Neural cell (in vitro differentiated cells): Measurements from ENCODE around the gene BPIFB1. TPM values are rescaled to one million over a fixed set of nuclear protein-coding genes. Genes with fewer than 3 reads are reported as not detected.

Source experiments
- H2AFZ ChIP-seq: fragments of 200-600, 300-800 bp; sonication (generic), shearing (Covaris generic); 2 replicates; pipeline ENCODE4 v1.6.0; 2014; ENCODE audit warnings: low read depth, mild to moderate bottlenecking, antibody characterized with exemption, low read length, moderate library complexity
- H3F3A ChIP-seq: fragments of 200-600 bp; shearing (Covaris generic); 2 replicates; pipeline ENCODE4 v1.6.1; 2016; ENCODE audit warnings: mild to moderate bottlenecking, moderate library complexity, mixed read lengths, antibody characterized with exemption, low read length; ENCODE audit not compliant: insufficient read depth, poor library complexity, severe bottlenecking
- H3K27ac ChIP-seq: fragments of 200-600, 300-800 bp; sonication (generic), shearing (Covaris generic); 2 replicates; pipeline ENCODE4 v1.5.1; 2014; ENCODE audit warnings: mild to moderate bottlenecking, low read length, moderate library complexity
- H3K27me3 ChIP-seq: fragments of 300-800, 200-600 bp; sonication (generic), shearing (Covaris generic); 2 replicates; pipeline ENCODE4 v1.6.0; 2014; ENCODE audit warnings: mild to moderate bottlenecking, low read depth, low read length, moderate library complexity; ENCODE audit not compliant: insufficient read depth
- H3K36me3 ChIP-seq: fragments of 300-800, 200-600 bp; sonication (generic), shearing (Covaris generic); 2 replicates; pipeline ENCODE4 v1.5.1; 2014; ENCODE audit warnings: mild to moderate bottlenecking, antibody characterized with exemption, low read length, moderate library complexity; ENCODE audit not compliant: insufficient read depth
- H3K4me2 ChIP-seq: fragments of 300-800, 200-600 bp; sonication (generic), shearing (Covaris generic); 2 replicates; pipeline ENCODE4 v1.6.0; 2014; ENCODE audit warnings: mild to moderate bottlenecking, low read length
- H3K4me3 ChIP-seq: fragments of 300-800, 200-600 bp; sonication (generic), shearing (Covaris generic); 2 replicates; pipeline ENCODE4 v1.5.1; 2014; ENCODE audit warnings: mild to moderate bottlenecking, low read length, moderate library complexity
- H3K79me2 ChIP-seq: fragments of 200-600 bp; shearing (Covaris generic); replicated peaks from 2 replicates; pipeline ENCODE4 v1.6.0; 2014; ENCODE audit warnings: mild to moderate bottlenecking, low read length, moderate library complexity; ENCODE audit not compliant: insufficient read depth
- H3K9ac ChIP-seq: fragments of 300-800, 200-600 bp; sonication (generic), shearing (Covaris generic); 2 replicates; pipeline ENCODE4 v1.6.1; 2016; ENCODE audit warnings: mild to moderate bottlenecking, low read length, mixed read lengths
- H3K9me2 ChIP-seq: fragments of 200-600 bp; shearing (Covaris generic); 2 replicates; pipeline ENCODE4 v1.6.1; 2016; ENCODE audit warnings: mild to moderate bottlenecking, low read length, mixed read lengths; ENCODE audit not compliant: insufficient read depth
- H3K9me3 ChIP-seq: fragments of 200-600, 300-800 bp; sonication (generic), shearing (Covaris generic); 2 replicates; pipeline ENCODE4 v1.6.1; 2016; ENCODE audit warnings: mild to moderate bottlenecking, mixed run types, low read length, moderate library complexity, mixed read lengths
- H4K20me1 ChIP-seq: fragments of 200-600 bp; shearing (Covaris generic); 2 replicates; pipeline ENCODE4 v1.6.1; 2016; ENCODE audit warnings: mild to moderate bottlenecking, mixed run types; ENCODE audit not compliant: insufficient read depth
- CTCF ChIP-seq: fragments of 450-650 bp; IDR thresholded peaks from 2 replicates; pipeline ENCODE4 v1.5.1; 2014; ENCODE audit warnings: antibody characterized with exemption, mild to moderate bottlenecking, moderate library complexity; ENCODE audit not compliant: poor library complexity, severe bottlenecking
- EP300 ChIP-seq: fragments of 450-650 bp; conservative IDR thresholded peaks from 2 replicates; pipeline ENCODE4 v1.6.1; 2014; ENCODE audit warnings: antibody characterized with exemption, mild to moderate bottlenecking, moderate library complexity; ENCODE audit not compliant: poor library complexity, severe bottlenecking
- EZH2 ChIP-seq: fragments of 200-600, 300-800 bp; shearing (Covaris generic), sonication (generic); IDR thresholded peaks from 2 replicates; pipeline ENCODE4 v1.6.1; 2014; ENCODE audit warnings: antibody characterized with exemption, low read length, borderline replicate concordance, mild to moderate bottlenecking; ENCODE audit not compliant: insufficient read depth, poor library complexity, severe bottlenecking
- MXI1 ChIP-seq: fragments of 450-650 bp; conservative IDR thresholded peaks from 2 replicates; pipeline ENCODE4 v1.6.1; 2014; ENCODE audit warnings: antibody characterized with exemption, mild to moderate bottlenecking; ENCODE audit not compliant: poor library complexity, severe bottlenecking
- POLR2AphosphoS5 ChIP-seq: IDR thresholded peaks from 2 replicates; pipeline ENCODE4 v1.6.1; 2012
- RAD21 ChIP-seq: fragments of 450-650 bp; conservative IDR thresholded peaks from 2 replicates; pipeline ENCODE4 v1.6.1; 2014; ENCODE audit warnings: antibody characterized with exemption, mild to moderate bottlenecking, moderate library complexity
- SMC3 ChIP-seq: fragments of 450-650 bp; conservative IDR thresholded peaks from 2 replicates; pipeline ENCODE4 v1.6.1; 2014; ENCODE audit warnings: antibody characterized with exemption, mild to moderate bottlenecking, moderate library complexity; ENCODE audit not compliant: poor library complexity
- TAF1 ChIP-seq: IDR thresholded peaks from 2 replicates; pipeline ENCODE4 v1.6.1; 2012; ENCODE audit warnings: low read depth
- polyA plus RNA-seq: library from polyadenylated mRNA; depleted of rRNA; stranded (reverse); fragments of >200 nt; gene quantifications from 2 replicates; pipeline ENCODE4 v1.2.3, GENCODE V29; 2014
- TF ChIP-seq, protein P1 (sequence below): IDR thresholded peaks from 2 replicates; pipeline ENCODE4 v1.6.1; 2012; ENCODE audit warnings: borderline replicate concordance

BPIFB1 gene
- polyA plus RNA-seq, 1 donor from 2014 or later: not detected

DNA sequence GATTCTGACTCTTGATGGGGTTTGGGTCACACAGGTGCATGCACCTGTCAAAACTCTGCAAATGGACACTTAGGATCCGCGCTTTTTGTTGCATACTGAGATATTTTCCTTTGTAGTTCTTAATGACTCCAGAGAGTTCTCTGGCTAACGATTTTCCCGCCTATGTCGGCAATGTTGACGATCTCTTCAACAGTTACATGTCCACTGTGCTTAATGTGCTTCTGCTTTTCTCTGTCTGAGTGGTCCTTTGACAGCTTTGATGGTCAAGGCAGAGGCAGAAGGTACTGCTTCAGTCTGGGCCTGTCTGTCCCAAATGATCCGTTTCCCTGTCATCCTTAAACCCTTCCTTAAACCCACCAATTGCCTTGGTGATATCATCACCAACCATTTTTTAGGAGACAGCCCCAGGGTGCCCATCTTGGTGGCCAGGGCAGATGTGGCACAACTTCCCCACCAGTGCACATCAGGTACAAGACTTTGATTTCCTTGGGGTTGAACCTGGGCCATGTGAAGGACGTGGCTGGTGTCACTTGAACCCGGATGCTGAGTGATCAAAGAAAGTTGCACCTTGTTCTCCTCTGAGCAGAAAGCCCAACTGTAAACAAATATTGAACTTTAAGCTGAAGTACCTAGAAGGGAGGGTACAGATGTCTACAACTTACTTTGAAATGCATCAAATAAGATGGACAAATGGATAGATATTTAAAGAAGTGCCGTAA, 10.7 kb upstream of the BPIFB1 start:
- Histone ChIP-seq H3K27me3 (no peaks in the 10 kb centered on the region), H2AFZ (no peak overlapping the region), H3K4me2 (no peak overlapping the region), H4K20me1 (no peaks in the 10 kb centered on the region), H3K9me2 (no peaks in the 10 kb centered on the region), H3K79me2 (no peaks in the 10 kb centered on the region), H3K27ac (no peak overlapping the region), H3K9me3 (no peaks in the 10 kb centered on the region), H3F3A (no peaks in the 10 kb centered on the region), H3K9ac (no peak overlapping the region), H3K36me3 (no peaks in the 10 kb centered on the region), H3K4me3 (no peak overlapping the region)
- TF ChIP-seq TAF1 (no peak), RAD21 (no peak), SMC3 (no peak), CTCF (no peak), EP300 (no peak), EZH2 (no peak), POLR2AphosphoS5 (no peak), MXI1 (no peak)
- TF ChIP-seq, protein P1, sequence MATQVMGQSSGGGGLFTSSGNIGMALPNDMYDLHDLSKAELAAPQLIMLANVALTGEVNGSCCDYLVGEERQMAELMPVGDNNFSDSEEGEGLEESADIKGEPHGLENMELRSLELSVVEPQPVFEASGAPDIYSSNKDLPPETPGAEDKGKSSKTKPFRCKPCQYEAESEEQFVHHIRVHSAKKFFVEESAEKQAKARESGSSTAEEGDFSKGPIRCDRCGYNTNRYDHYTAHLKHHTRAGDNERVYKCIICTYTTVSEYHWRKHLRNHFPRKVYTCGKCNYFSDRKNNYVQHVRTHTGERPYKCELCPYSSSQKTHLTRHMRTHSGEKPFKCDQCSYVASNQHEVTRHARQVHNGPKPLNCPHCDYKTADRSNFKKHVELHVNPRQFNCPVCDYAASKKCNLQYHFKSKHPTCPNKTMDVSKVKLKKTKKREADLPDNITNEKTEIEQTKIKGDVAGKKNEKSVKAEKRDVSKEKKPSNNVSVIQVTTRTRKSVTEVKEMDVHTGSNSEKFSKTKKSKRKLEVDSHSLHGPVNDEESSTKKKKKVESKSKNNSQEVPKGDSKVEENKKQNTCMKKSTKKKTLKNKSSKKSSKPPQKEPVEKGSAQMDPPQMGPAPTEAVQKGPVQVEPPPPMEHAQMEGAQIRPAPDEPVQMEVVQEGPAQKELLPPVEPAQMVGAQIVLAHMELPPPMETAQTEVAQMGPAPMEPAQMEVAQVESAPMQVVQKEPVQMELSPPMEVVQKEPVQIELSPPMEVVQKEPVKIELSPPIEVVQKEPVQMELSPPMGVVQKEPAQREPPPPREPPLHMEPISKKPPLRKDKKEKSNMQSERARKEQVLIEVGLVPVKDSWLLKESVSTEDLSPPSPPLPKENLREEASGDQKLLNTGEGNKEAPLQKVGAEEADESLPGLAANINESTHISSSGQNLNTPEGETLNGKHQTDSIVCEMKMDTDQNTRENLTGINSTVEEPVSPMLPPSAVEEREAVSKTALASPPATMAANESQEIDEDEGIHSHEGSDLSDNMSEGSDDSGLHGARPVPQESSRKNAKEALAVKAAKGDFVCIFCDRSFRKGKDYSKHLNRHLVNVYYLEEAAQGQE: no peak

- no peaks in the 10 kb centered on the region for H3F3A ChIP-seq
- H3K9me2 ChIP-seq: no peaks in the 10 kb centered on the region
- H3K36me3 ChIP-seq: no peaks in the 10 kb centered on the region
- no peaks in the 10 kb centered on the region for H3K9me3 ChIP-seq
- H2AFZ ChIP-seq: no peak overlapping the region
- H3K27me3 ChIP-seq: no peaks in the 10 kb centered on the region
- no peak overlapping the region for H3K4me3 ChIP-seq
- H4K20me1 ChIP-seq: no peaks in the 10 kb centered on the region
- H3K4me2 ChIP-seq: no peak overlapping the region
- no peaks in the 10 kb centered on the region for H3K79me2 ChIP-seq
- no peak overlapping the region for H3K27ac ChIP-seq
- no peak overlapping the region for H3K9ac ChIP-seq
- no peak for TF ChIP-seq SMC3
- TF ChIP-seq EZH2: no peak
- TF ChIP-seq, protein P1: no peak
- no peak for TF ChIP-seq RAD21
- TF ChIP-seq EP300: no peak
- no peak for TF ChIP-seq TAF1
- TF ChIP-seq CTCF: no peak
- no peak for TF ChIP-seq MXI1
- TF ChIP-seq POLR2AphosphoS5: no peak
These were observed 9.7 kb upstream of the BPIFB1 start for GRCh38 chr20:33273117-33273851.
